Measurements from ENCODE around the gene PCDHB2. TPM values are rescaled to one million over a fixed set of nuclear protein-coding genes. Genes with fewer than 3 reads are reported as not detected.
"Not testable (repeated sequence)": the region's sequence is repeated elsewhere in the genome, so short reads cannot be mapped to it uniquely, and the experiment has no call there.

PCDHB2 gene
- total and polyA plus RNA-seq, 2 experiments from 2014 or later = 23.0 to 27.3 TPM

GRCh38 chr5:141077826-141078225 lies 16.6 kb upstream of the PCDHB2 start:
- no peak overlapping the region for H3K4me3 ChIP-seq
- H3K79me2 ChIP-seq = no peaks in the 10 kb centered on the region
- no peaks in the 10 kb centered on the region for H3K9me3 ChIP-seq (ENCODE audit: low read depth)
- H3K4me1 ChIP-seq (ENCODE audit: insufficient read depth) = no peaks in the 10 kb centered on the region
- H4K20me1 ChIP-seq (ENCODE audit: insufficient read depth, poor library complexity, severe bottlenecking) = no peaks in the 10 kb centered on the region
- DNase-seq (ENCODE audit: low spot score) = no peak
- H3K9me2 ChIP-seq (replicated peaks; ENCODE audit: insufficient read depth) = no peaks in the 10 kb centered on the region
- no peak overlapping the region for H2AFZ ChIP-seq
- H3K27ac ChIP-seq = no peak overlapping the region
- no peak overlapping the region for H3K4me2 ChIP-seq
- TF ChIP-seq EZH2 (IDR thresholded peaks at IDR 0.05; ENCODE audit: borderline replicate concordance) (no peak), CTCF (IDR thresholded peaks at IDR 0.05; ENCODE audit: poor library complexity) (no peak), EZH2phosphoT487 (IDR thresholded peaks at IDR 0.05; ENCODE audit: low read depth, severe bottlenecking, unreplicated experiment) (no peak)
- no peaks in the 10 kb centered on the region for H3K27me3 ChIP-seq
- WGBS (ENCODE audit: low lambda C conversion rate, missing lambda C conversion rate) = 98% methylated on average over 17 of the region's 17 CpGs
- no peaks in the 10 kb centered on the region for H3K36me3 ChIP-seq (replicated peaks; ENCODE audit: insufficient read depth, low read depth)

- DNase-seq (ENCODE audit: low spot score) = no peak
- Histone ChIP-seq H3K27ac (no peak overlapping the region), H3K4me2 (no peak overlapping the region), H2AFZ (no peak overlapping the region), H3K9me3 (ENCODE audit: low read depth) (no peaks in the 10 kb centered on the region), H3K9me2 (replicated peaks; ENCODE audit: insufficient read depth) (no peaks in the 10 kb centered on the region), H3K4me3 (no peak overlapping the region), H4K20me1 (ENCODE audit: insufficient read depth, poor library complexity, severe bottlenecking) (no peaks in the 10 kb centered on the region), H3K36me3 (replicated peaks; ENCODE audit: insufficient read depth, low read depth) (no peaks in the 10 kb centered on the region), H3K27me3 (no peaks in the 10 kb centered on the region), H3K79me2 (no peaks in the 10 kb centered on the region), H3K4me1 (ENCODE audit: insufficient read depth) (no peaks in the 10 kb centered on the region)
- TF ChIP-seq EZH2 (IDR thresholded peaks at IDR 0.05; ENCODE audit: borderline replicate concordance) (no peak), CTCF (IDR thresholded peaks at IDR 0.05; ENCODE audit: poor library complexity) (no peak), EZH2phosphoT487 (IDR thresholded peaks at IDR 0.05; ENCODE audit: low read depth, severe bottlenecking, unreplicated experiment) (no peak)
Observed at GRCh38 chr5:141082228-141082627, 12.2 kb upstream of the PCDHB2 start.

GRCh38 chr5:141084487-141084989 lies 9.9 kb upstream of the PCDHB2 start:
- H3K4me3 ChIP-seq = peak overlapping the region; percentile 31
- peak; percentile 74 for DNase-seq (ENCODE audit: low spot score)
- peak overlapping the region; percentile 71 for H3K4me2 ChIP-seq
- TF ChIP-seq CTCF (IDR thresholded peaks at IDR 0.05; ENCODE audit: poor library complexity) (peak; percentile 64), EZH2 (IDR thresholded peaks at IDR 0.05; ENCODE audit: borderline replicate concordance) (no peak), EZH2phosphoT487 (IDR thresholded peaks at IDR 0.05; ENCODE audit: low read depth, severe bottlenecking, unreplicated experiment) (no peak)
- H3K36me3 ChIP-seq (replicated peaks; ENCODE audit: insufficient read depth, low read depth) = no peaks in the 10 kb centered on the region
- H3K9me2 ChIP-seq (replicated peaks; ENCODE audit: insufficient read depth) = no peaks in the 10 kb centered on the region
- H4K20me1 ChIP-seq (ENCODE audit: insufficient read depth, poor library complexity, severe bottlenecking) = no peaks in the 10 kb centered on the region
- H3K79me2 ChIP-seq = no peaks in the 10 kb centered on the region
- H3K27me3 ChIP-seq = no peaks in the 10 kb centered on the region
- WGBS (ENCODE audit: low lambda C conversion rate, missing lambda C conversion rate) = 36% methylated on average over 21 of the region's 21 CpGs
- peak overlapping the region; percentile 73 for H2AFZ ChIP-seq
- peak overlapping the region; percentile 89 for H3K27ac ChIP-seq
- H3K9me3 ChIP-seq (ENCODE audit: low read depth) = no peaks in the 10 kb centered on the region
- no peaks in the 10 kb centered on the region for H3K4me1 ChIP-seq (ENCODE audit: insufficient read depth)

GRCh38 chr5:141095263-141095641 lies 837 bp downstream of the PCDHB2 start:
- peaks cover 13% of the 10 kb centered on the region for H3K36me3 ChIP-seq (replicated peaks; ENCODE audit: insufficient read depth, low read depth)
- H3K4me2 ChIP-seq = peak overlapping the region; percentile 72
- no peaks in the 10 kb centered on the region for H3K9me2 ChIP-seq (replicated peaks; ENCODE audit: insufficient read depth)
- no peaks in the 10 kb centered on the region for H3K27me3 ChIP-seq
- no peaks in the 10 kb centered on the region for H4K20me1 ChIP-seq (ENCODE audit: insufficient read depth, poor library complexity, severe bottlenecking)
- peaks cover 29% of the 10 kb centered on the region for H3K79me2 ChIP-seq
- WGBS (ENCODE audit: low lambda C conversion rate, missing lambda C conversion rate) = 75% methylated on average over 12 of the region's 12 CpGs
- H3K4me3 ChIP-seq = peak overlapping the region; percentile 62
- DNase-seq (ENCODE audit: low spot score) = peak; percentile 5
- H3K27ac ChIP-seq = peak overlapping the region; percentile 93
- peaks cover 29% of the 10 kb centered on the region for H3K9me3 ChIP-seq (ENCODE audit: low read depth)
- H3K4me1 ChIP-seq (ENCODE audit: insufficient read depth) = no peaks in the 10 kb centered on the region
- H2AFZ ChIP-seq = peak overlapping the region; percentile 72
- TF ChIP-seq EZH2phosphoT487 (IDR thresholded peaks at IDR 0.05; ENCODE audit: low read depth, severe bottlenecking, unreplicated experiment) = no peak
- TF ChIP-seq CTCF (IDR thresholded peaks at IDR 0.05; ENCODE audit: poor library complexity) = no peak
- no peak for TF ChIP-seq EZH2 (IDR thresholded peaks at IDR 0.05; ENCODE audit: borderline replicate concordance)

- not testable (repeated sequence) for H3K9me2 ChIP-seq (replicated peaks; ENCODE audit: insufficient read depth); H2AFZ ChIP-seq; H4K20me1 ChIP-seq (ENCODE audit: insufficient read depth, poor library complexity, severe bottlenecking); H3K4me2 ChIP-seq; DNase-seq (ENCODE audit: low spot score); H3K27ac ChIP-seq; H3K4me3 ChIP-seq; H3K27me3 ChIP-seq; H3K4me1 ChIP-seq (ENCODE audit: insufficient read depth)
- peaks cover 34% of the 10 kb centered on the region for H3K9me3 ChIP-seq (ENCODE audit: low read depth)
- WGBS (ENCODE audit: low lambda C conversion rate, missing lambda C conversion rate) = 97% methylated on average over 31 of the region's 46 CpGs
- H3K36me3 ChIP-seq (replicated peaks; ENCODE audit: insufficient read depth, low read depth) = peaks cover 15% of the 10 kb centered on the region
- H3K79me2 ChIP-seq = peaks cover 29% of the 10 kb centered on the region
Observed at GRCh38 chr5:141096181-141096580, 1.8 kb downstream of the PCDHB2 start.

Data from hepatocyte (in vitro differentiated cells).